Karpas-422 (cell line): ENCODE data around the gene RDH13. TPM values are rescaled to one million over a fixed set of nuclear protein-coding genes. Genes with fewer than 3 reads are reported as not detected.
"Not testable (repeated sequence)": the region's sequence is repeated elsewhere in the genome, so short reads cannot be mapped to it uniquely, and the experiment has no call there.

Source experiments
- DNase-seq: peaks from one replicate; pipeline ENCODE4 v3.0.0-alpha.2; 2015
- H2AFZ ChIP-seq: fragments of 200-600 bp; sonication (generic); 2 replicates; pipeline ENCODE4 v1.6.1; 2014; ENCODE audit warnings: antibody characterized with exemption, low read length, mixed read lengths
- H3K27ac ChIP-seq: fragments of 200-600 bp; sonication (generic); 2 replicates; pipeline ENCODE4 v1.5.1; 2014; ENCODE audit warnings: mild to moderate bottlenecking, low read length, moderate library complexity
- H3K27me3 ChIP-seq: fragments of 200-600 bp; sonication (generic); 2 replicates; pipeline ENCODE4 v1.6.1; 2014; ENCODE audit warnings: low read length, mixed read lengths
- H3K36me3 ChIP-seq: fragments of 200-600 bp; sonication (generic); 2 replicates; pipeline ENCODE4 v1.6.1; 2014; ENCODE audit warnings: low read length, mixed read lengths; ENCODE audit not compliant: insufficient read depth
- H3K4me1 ChIP-seq: fragments of 200-600 bp; sonication (generic); 2 replicates; pipeline ENCODE4 v1.6.1; 2014; ENCODE audit warnings: mild to moderate bottlenecking, low read length, mixed read lengths
- H3K4me2 ChIP-seq: fragments of 200-600 bp; sonication (generic); 2 replicates; pipeline ENCODE4 v1.6.1; 2014; ENCODE audit warnings: low read length, low read depth, mild to moderate bottlenecking; ENCODE audit not compliant: poor library complexity, severe bottlenecking
- H3K4me3 ChIP-seq: fragments of 200-600 bp; sonication (generic); 2 replicates; pipeline ENCODE4 v1.5.1; 2014; ENCODE audit warnings: mild to moderate bottlenecking, antibody characterized with exemption, low read length, mixed read lengths
- H3K79me2 ChIP-seq: fragments of 200-600 bp; sonication (generic); 2 replicates; pipeline ENCODE4 v1.6.1; 2014; ENCODE audit warnings: mild to moderate bottlenecking, low read length, mixed read lengths
- H3K9ac ChIP-seq: fragments of 200-600 bp; sonication (generic); 2 replicates; pipeline ENCODE4 v1.6.0; 2014; ENCODE audit warnings: low read length
- H3K9me2 ChIP-seq: fragments of 200-600 bp; sonication (generic), shearing (Covaris generic); replicated peaks from 2 replicates; pipeline ENCODE4 v1.6.0; 2014; ENCODE audit warnings: mild to moderate bottlenecking, low read length, moderate library complexity; ENCODE audit not compliant: insufficient read depth
- H3K9me3 ChIP-seq: fragments of 300-700, 200-600 bp; sonication (generic); 2 replicates; pipeline ENCODE4 v1.6.1; 2014; ENCODE audit warnings: low read length, mixed read lengths
- H4K20me1 ChIP-seq: fragments of 200-600 bp; sonication (generic); 2 replicates; pipeline ENCODE4 v1.6.1; 2014; ENCODE audit warnings: mild to moderate bottlenecking, antibody characterized with exemption, low read length, low read depth; ENCODE audit not compliant: insufficient read depth
- total RNA-seq: library from RNA; depleted of rRNA; stranded (reverse); fragments of >200 nt; shearing (Covaris generic); gene quantifications from 2 replicates; pipeline ENCODE4 v1.2.3, GENCODE V29; 2014; ENCODE audit warnings: low replicate concordance

The RDH13 gene
- total RNA-seq, 1 experiment from 2014 or later = 16.4 TPM

DNA sequence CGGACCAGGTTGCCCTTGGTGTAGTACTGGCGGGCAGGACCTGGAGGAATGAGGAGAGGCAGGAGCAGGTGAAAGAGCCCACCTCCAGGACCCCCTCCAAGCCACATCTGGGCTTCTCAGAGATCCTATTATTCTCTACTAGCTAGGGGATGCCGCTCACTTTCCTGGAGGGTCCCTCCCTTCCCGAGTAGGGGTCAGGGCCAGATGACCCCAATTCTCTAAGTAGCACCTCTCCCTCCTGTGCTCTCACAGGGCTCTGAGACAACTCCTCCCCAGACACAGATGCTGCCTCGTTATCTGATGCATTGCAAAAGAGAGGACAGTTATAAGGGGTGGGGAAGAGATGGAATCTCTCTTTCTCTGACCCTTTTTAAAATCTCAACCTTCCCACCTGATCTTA, 47.8 kb downstream of the RDH13 start:
- Histone ChIP-seq H3K79me2 (peaks cover 16% of the 10 kb centered on the region), H3K36me3 (no peaks in the 10 kb centered on the region), H3K9me2 (no peaks in the 10 kb centered on the region), H3K4me3 (no peak overlapping the region), H2AFZ (no peak overlapping the region), H4K20me1 (no peaks in the 10 kb centered on the region), H3K4me1 (no peaks in the 10 kb centered on the region), H3K4me2 (no peak overlapping the region), H3K9ac (no peak overlapping the region), H3K27ac (no peak overlapping the region), H3K27me3 (no peaks in the 10 kb centered on the region), H3K9me3 (no peaks in the 10 kb centered on the region)
- DNase-seq = no peak

GRCh38 chr19:55014714-55015113, 48.2 kb downstream of the RDH13 start:
- H3K4me2 ChIP-seq = no peak overlapping the region
- no peaks in the 10 kb centered on the region for H3K9me2 ChIP-seq
- DNase-seq = no peak
- no peaks in the 10 kb centered on the region for H3K4me1 ChIP-seq
- H3K27ac ChIP-seq = no peak overlapping the region
- H3K4me3 ChIP-seq = no peak overlapping the region
- no peaks in the 10 kb centered on the region for H4K20me1 ChIP-seq
- H3K36me3 ChIP-seq = no peaks in the 10 kb centered on the region
- H2AFZ ChIP-seq = no peak overlapping the region
- no peak overlapping the region for H3K9ac ChIP-seq
- H3K79me2 ChIP-seq = peaks cover 16% of the 10 kb centered on the region
- no peaks in the 10 kb centered on the region for H3K27me3 ChIP-seq
- H3K9me3 ChIP-seq = no peaks in the 10 kb centered on the region

GRCh38 chr19:55013596-55013995, 49.4 kb downstream of the RDH13 start:
- H3K4me3 ChIP-seq = no peak overlapping the region
- no peaks in the 10 kb centered on the region for H3K27me3 ChIP-seq
- peaks cover 14% of the 10 kb centered on the region for H3K79me2 ChIP-seq
- no peak overlapping the region for H2AFZ ChIP-seq
- H3K4me2 ChIP-seq = no peak overlapping the region
- no peak overlapping the region for H3K27ac ChIP-seq
- no peak overlapping the region for H3K9ac ChIP-seq
- H4K20me1 ChIP-seq = no peaks in the 10 kb centered on the region
- H3K9me2 ChIP-seq = no peaks in the 10 kb centered on the region
- H3K4me1 ChIP-seq = no peaks in the 10 kb centered on the region
- no peak for DNase-seq
- H3K36me3 ChIP-seq = no peaks in the 10 kb centered on the region
- H3K9me3 ChIP-seq = no peaks in the 10 kb centered on the region

DNA sequence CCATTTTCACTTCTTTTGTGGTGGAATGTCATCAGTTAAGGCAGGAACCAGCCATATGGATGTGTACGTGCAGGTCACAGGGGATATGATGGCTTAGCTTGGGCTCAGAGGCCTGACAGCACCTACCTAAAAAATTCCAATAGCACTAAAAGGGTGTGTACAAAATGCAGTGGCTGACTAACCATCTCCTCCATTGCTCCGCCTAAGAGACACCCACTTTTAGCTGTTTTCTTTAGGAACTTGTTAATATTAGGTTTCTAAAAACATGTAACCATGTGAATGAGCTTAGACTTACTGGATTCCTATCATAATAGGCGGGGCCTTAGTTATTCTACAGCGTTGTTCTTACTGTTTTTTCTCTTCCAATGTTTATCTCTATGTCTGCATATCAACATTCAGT, 50.6 kb downstream of the RDH13 start:
- Histone ChIP-seq H3K4me2 (no peak overlapping the region), H3K27me3 (no peaks in the 10 kb centered on the region), H3K36me3 (no peaks in the 10 kb centered on the region), H4K20me1 (no peaks in the 10 kb centered on the region), H3K4me1 (no peaks in the 10 kb centered on the region), H2AFZ (no peak overlapping the region), H3K4me3 (no peak overlapping the region), H3K9me2 (no peaks in the 10 kb centered on the region), H3K9me3 (no peaks in the 10 kb centered on the region), H3K27ac (no peak overlapping the region), H3K9ac (no peak overlapping the region), H3K79me2 (peaks cover 16% of the 10 kb centered on the region)
- DNase-seq = no peak

DNA sequence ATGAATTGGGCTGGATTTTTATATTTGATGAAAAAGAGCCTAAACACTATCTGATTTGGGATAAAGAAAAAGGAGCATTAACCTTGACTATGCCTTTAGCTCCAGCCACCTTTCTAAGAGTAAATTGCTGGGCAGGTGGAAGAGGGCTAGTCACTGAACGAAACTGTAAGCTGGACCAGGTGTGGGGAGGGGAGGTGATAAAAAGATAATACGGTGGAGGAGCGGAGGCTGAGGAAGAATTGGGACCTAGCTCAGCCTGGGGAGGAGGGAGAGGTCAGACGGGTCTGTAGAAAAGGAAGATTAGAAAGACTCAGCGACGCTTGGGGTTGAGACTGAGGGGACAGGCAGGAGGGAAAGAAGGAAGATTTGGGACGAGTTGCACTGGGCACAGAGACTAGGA, 52.4 kb downstream of the RDH13 start:
- not testable (repeated sequence) for H3K4me3 ChIP-seq, H3K27ac ChIP-seq, H3K27me3 ChIP-seq, H3K4me1 ChIP-seq, H4K20me1 ChIP-seq, H3K9me2 ChIP-seq, DNase-seq, H3K9ac ChIP-seq, H3K4me2 ChIP-seq, H3K36me3 ChIP-seq, H2AFZ ChIP-seq, H3K9me3 ChIP-seq
- peaks cover 13% of the 10 kb centered on the region for H3K79me2 ChIP-seq

DNA sequence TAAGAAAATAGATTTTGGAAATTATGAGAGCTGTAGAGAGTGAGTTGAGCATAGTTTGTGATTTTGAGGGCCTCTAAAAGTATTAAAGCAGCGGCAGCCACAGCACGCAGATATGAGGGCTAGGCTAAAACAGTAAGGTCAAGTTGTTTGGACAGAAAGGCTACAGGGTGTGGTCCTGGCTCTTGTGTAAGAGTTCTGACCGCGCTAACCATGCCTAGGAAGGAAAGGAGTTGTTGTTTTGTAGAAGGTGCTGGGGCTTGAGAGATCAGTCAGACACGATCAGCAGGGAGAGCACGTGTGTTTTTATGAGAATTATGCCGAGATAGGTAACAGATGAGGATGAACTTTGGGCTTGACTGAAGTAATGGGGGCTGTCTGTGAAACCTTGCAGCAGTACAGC, 54.2 kb downstream of the RDH13 start:
- not testable (repeated sequence) for H3K4me3 ChIP-seq, H3K36me3 ChIP-seq, DNase-seq, H3K9ac ChIP-seq, H4K20me1 ChIP-seq, H3K4me2 ChIP-seq, H3K27me3 ChIP-seq, H3K79me2 ChIP-seq, H3K27ac ChIP-seq, H3K4me1 ChIP-seq, H3K9me2 ChIP-seq, H2AFZ ChIP-seq
- peaks cover 15% of the 10 kb centered on the region for H3K9me3 ChIP-seq

GRCh38 chr19:55008189-55008588, 54.8 kb downstream of the RDH13 start:
- not testable (repeated sequence) for DNase-seq, H3K27me3 ChIP-seq, H3K9ac ChIP-seq, H3K27ac ChIP-seq, H3K4me1 ChIP-seq, H3K4me3 ChIP-seq, H3K79me2 ChIP-seq, H2AFZ ChIP-seq, H3K9me2 ChIP-seq, H4K20me1 ChIP-seq, H3K4me2 ChIP-seq
- peaks cover 15% of the 10 kb centered on the region for H3K9me3 ChIP-seq
- H3K36me3 ChIP-seq = peaks cover 13% of the 10 kb centered on the region

DNA sequence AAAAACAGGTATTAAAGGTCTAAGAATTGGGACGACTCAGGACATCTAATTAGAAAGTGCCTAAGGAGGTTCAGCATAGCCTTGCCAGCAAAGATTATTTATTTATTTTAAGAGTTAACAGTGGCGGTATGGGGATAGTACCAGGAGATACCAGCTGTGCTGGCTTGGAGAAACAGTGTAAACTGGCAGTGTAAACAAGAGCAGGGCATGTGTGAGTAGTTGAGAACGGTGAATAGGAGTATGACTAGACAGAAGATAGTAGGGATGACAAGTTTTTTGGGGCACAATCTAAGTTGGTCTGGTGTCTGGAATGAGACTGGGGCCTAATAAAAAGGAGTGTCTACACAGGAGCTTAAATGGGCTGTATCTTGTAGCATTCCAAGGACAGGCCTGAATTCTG, 55.4 kb downstream of the RDH13 start:
- not testable (repeated sequence) for H3K79me2 ChIP-seq, H3K4me2 ChIP-seq, H3K27me3 ChIP-seq, H3K9ac ChIP-seq, H3K4me3 ChIP-seq, H3K9me2 ChIP-seq, H3K4me1 ChIP-seq, DNase-seq, H4K20me1 ChIP-seq, H2AFZ ChIP-seq, H3K27ac ChIP-seq
- H3K36me3 ChIP-seq = peaks cover 13% of the 10 kb centered on the region
- H3K9me3 ChIP-seq = peaks cover 15% of the 10 kb centered on the region

DNA sequence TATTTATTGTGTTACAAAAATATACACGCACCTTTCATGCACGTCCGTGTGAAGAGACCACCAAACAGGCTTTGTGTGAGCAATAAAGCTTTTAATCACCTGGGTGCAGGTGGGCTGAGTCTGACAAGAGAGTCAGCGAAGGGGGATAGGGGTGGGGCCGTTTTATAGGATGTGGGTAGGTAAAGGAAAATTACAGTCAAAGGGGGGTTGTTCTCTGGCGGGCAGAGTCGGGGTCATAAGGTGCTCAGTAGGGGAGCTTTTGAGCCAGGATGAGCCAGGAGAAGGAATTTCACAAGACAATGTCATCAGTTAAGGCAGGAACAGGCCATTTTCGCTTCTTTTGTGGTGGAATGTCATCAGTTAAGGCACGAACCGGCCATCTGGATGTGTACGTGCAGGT, 56.2 kb downstream of the RDH13 start:
- not testable (repeated sequence) for H4K20me1 ChIP-seq, H3K9ac ChIP-seq, H2AFZ ChIP-seq, H3K9me2 ChIP-seq, H3K4me1 ChIP-seq, H3K79me2 ChIP-seq, H3K27ac ChIP-seq, DNase-seq, H3K27me3 ChIP-seq
- peak overlapping the region; percentile 65 for H3K4me3 ChIP-seq
- H3K36me3 ChIP-seq = peaks cover 13% of the 10 kb centered on the region
- H3K9me3 ChIP-seq = peaks cover 15% of the 10 kb centered on the region
- H3K4me2 ChIP-seq = peak overlapping the region; percentile 51
